GM18519 (cell line): ENCODE measurements around the gene FAM216A.
"Not testable (repeated sequence)": the region's sequence is repeated elsewhere in the genome, so short reads cannot be mapped to it uniquely, and the experiment has no call there.

Experiments used
- ATAC-seq: cut with Tn5 transposase; IDR thresholded peaks from one replicate; pipeline ENCODE4 v1.9.1; 2021; ENCODE audit warnings: mild to moderate bottlenecking, moderate library complexity; ENCODE audit not compliant: unreplicated experiment, low FRiP score

FAM216A gene

GRCh38 chr12:110498984-110499706 is 30.5 kb downstream of the FAM216A start:
- ATAC-seq: no peak

- peak; percentile 3 for ATAC-seq
These were observed 32.7 kb downstream of the FAM216A start for GRCh38 chr12:110501399-110501751.

GRCh38 chr12:110501752-110502738 is 33.4 kb downstream of the FAM216A start, which contains the start of the genes RAD9B and VPS29:
RAD9B (plus strand) TSS chr12:110502331; CDS start chr12:110502338, 7 bp downstream.
VPS29 (minus strand) TSS chr12:110502111; CDS start chr12:110502051, 60 bp downstream.
- ATAC-seq: peak; percentile 76

- no peak for ATAC-seq
These were observed 34.8 kb downstream of the FAM216A start for GRCh38 chr12:110503432-110503831.

GRCh38 chr12:110505332-110505731 is 36.7 kb downstream of the FAM216A start:
- no peak for ATAC-seq

- ATAC-seq: no peak
These were observed 39.5 kb downstream of the FAM216A start for GRCh38 chr12:110508071-110508586.

GRCh38 chr12:110513842-110514241 is 45.2 kb downstream of the FAM216A start:
- ATAC-seq: no peak

GRCh38 chr12:110514363-110514762 is 45.7 kb downstream of the FAM216A start:
- no peak for ATAC-seq

GRCh38 chr12:110516995-110517394 is 48.4 kb downstream of the FAM216A start:
- no peak for ATAC-seq

- ATAC-seq: not testable (repeated sequence)
These were observed 49.4 kb downstream of the FAM216A start for GRCh38 chr12:110518014-110518413.

GRCh38 chr12:110520876-110521712 is 52.4 kb downstream of the FAM216A start:
- not testable (repeated sequence) for ATAC-seq

- ATAC-seq: no peak
These were observed 59.7 kb downstream of the FAM216A start for GRCh38 chr12:110528277-110528839.

GRCh38 chr12:110530511-110530910 is 61.9 kb downstream of the FAM216A start:
- ATAC-seq: no peak

- ATAC-seq: peak; percentile 83
These were observed 63.2 kb downstream of the FAM216A start for GRCh38 chr12:110531741-110532333.

GRCh38 chr12:110532644-110533043 is 64.0 kb downstream of the FAM216A start:
- ATAC-seq: no peak

GRCh38 chr12:110533607-110534006 is 65.0 kb downstream of the FAM216A start:
- ATAC-seq: no peak

- ATAC-seq: no peak
These were observed 66.2 kb downstream of the FAM216A start for GRCh38 chr12:110534811-110535210.

GRCh38 chr12:110536834-110537604 is 68.4 kb downstream of the FAM216A start:
- no peak for ATAC-seq
